H1 (cell line): ENCODE data around the gene SNTG2. TPM values are rescaled to one million over a fixed set of nuclear protein-coding genes. Genes with fewer than 3 reads are reported as not detected.

Source experiments
- CTCF ChIA-PET: fragments of 300-600 bp; sonication (Branson Sonifier 250); formaldehyde crosslinking; loops from one replicate; lab custom pipeline; 2021; ENCODE audit not compliant: partially characterized antibody; lab: Charles Lee
- POLR2A ChIA-PET: fragments of 300-600 bp; sonication (Branson Sonifier 250); formaldehyde crosslinking; loops from one replicate; lab custom pipeline; 2021; ENCODE audit warnings: inconsistent platforms; ENCODE audit not compliant: partially characterized antibody; lab: Charles Lee
- DNase-seq, 2 experiments: peaks; one replicate each; pipeline versions ENCODE4 v3.0.0 to v3.0.0-alpha.2; 2010 to 2022; ENCODE audit warnings: low spot score in 2 of 2, low read depth in 1 of 2, mixed read lengths in 1 of 2
- FAIRE-seq: peaks from 2 replicates; lab custom pipeline; 2011; peaks lifted over from hg19 to GRCh38; lab: Jason Lieb, UNC
- H2AFZ ChIP-seq: 2 replicates; pipeline ENCODE4 v1.8.1; 2012; ENCODE audit warnings: low read length, inconsistent platforms
- H2AK5ac ChIP-seq: 2 replicates; pipeline ENCODE4 v1.6.1; 2013; ENCODE audit warnings: low read depth, low read length
- H2BK120ac ChIP-seq: replicated peaks from 2 replicates; pipeline ENCODE3; 2013; ENCODE audit warnings: low read depth, low read length, inconsistent platforms
- H2BK12ac ChIP-seq: 2 replicates; pipeline ENCODE4 v1.6.1; 2013; ENCODE audit warnings: low read depth, low read length
- H2BK15ac ChIP-seq: 2 replicates; pipeline ENCODE4 v1.6.1; 2013; ENCODE audit warnings: low read length
- H2BK20ac ChIP-seq: 2 replicates; pipeline ENCODE4 v1.6.1; 2013; ENCODE audit warnings: low read length
- H2BK5ac ChIP-seq: 2 replicates; pipeline ENCODE4 v1.6.1; 2013; ENCODE audit warnings: low read depth, low read length
- H3K14ac ChIP-seq: 2 replicates; pipeline ENCODE4 v1.6.1; 2013; ENCODE audit warnings: inconsistent platforms; ENCODE audit not compliant: insufficient read length
- H3K18ac ChIP-seq: 2 replicates; pipeline ENCODE4 v1.6.1; 2013; ENCODE audit warnings: low read length; ENCODE audit errors: extremely low read depth
- H3K23ac ChIP-seq: 2 replicates; pipeline ENCODE4 v1.6.1; 2013; ENCODE audit warnings: inconsistent platforms; ENCODE audit not compliant: insufficient read length
- H3K23me2 ChIP-seq: 2 replicates; pipeline ENCODE4 v1.6.1; 2013; ENCODE audit warnings: low read depth, low read length
- H3K27ac ChIP-seq: 2 replicates; pipeline ENCODE4 v1.6.1; 2011; ENCODE audit warnings: low read depth, low read length, inconsistent platforms
- H3K27me3 ChIP-seq, 4 experiments: replicated peaks in 1 of 4; 1 replicate in 1 of 4; 2 replicates in 3 of 4; pipeline versions ENCODE4 v1.6.1 to v1.8.1; 2011 to 2013; ENCODE audit warnings: low read length in 3 of 4, mild to moderate bottlenecking in 3 of 4, inconsistent platforms in 2 of 4, mixed read lengths in 2 of 4, moderate library complexity in 1 of 4; ENCODE audit not compliant: control insufficient read depth in 3 of 4, insufficient read depth in 3 of 4; ENCODE audit errors: extremely low read depth in 1 of 4
- H3K36me3 ChIP-seq, 4 experiments: 2 replicates each; pipeline versions ENCODE4 v1.6.1 to v1.8.1; 2011 to 2013; ENCODE audit warnings: mild to moderate bottlenecking in 4 of 4, low read length in 3 of 4, moderate library complexity in 2 of 4, control low read depth in 1 of 4, inconsistent platforms in 1 of 4; ENCODE audit not compliant: insufficient read depth in 4 of 4, control insufficient read depth in 2 of 4
- H3K4ac ChIP-seq: replicated peaks from 2 replicates; pipeline ENCODE3; 2013; ENCODE audit warnings: low read length, low read depth, mixed read lengths, inconsistent platforms; ENCODE audit not compliant: insufficient read length
- H3K4me1 ChIP-seq, 4 experiments: replicated peaks in 1 of 4; 1 replicate in 1 of 4; 2 replicates in 3 of 4; pipeline versions ENCODE4 v1.6.1 to v1.8.1; 2011 to 2013; ENCODE audit warnings: low read length in 3 of 4, inconsistent platforms in 2 of 4, mixed read lengths in 1 of 4; ENCODE audit not compliant: insufficient read depth in 4 of 4, control insufficient read depth in 3 of 4
- H3K4me2 ChIP-seq, 2 experiments: 2 replicates each; pipeline versions ENCODE4 v1.6.1 to v1.8.1; 2011 to 2013; ENCODE audit warnings: low read depth in 2 of 2, low read length in 2 of 2, control low read depth in 1 of 2, inconsistent platforms in 1 of 2, mild to moderate bottlenecking in 1 of 2; ENCODE audit not compliant: insufficient read depth in 1 of 2
- H3K4me3 ChIP-seq, 4 experiments: fragments of 200-600, 300-600 bp in 1 of 4; sonication (generic), shearing (Covaris generic), sonication (Bioruptor Twin) in 1 of 4; 2 replicates each; pipeline versions ENCODE4 v1.5.1 to v1.8.1; 2011 to 2016; ENCODE audit warnings: low read length in 4 of 4, low read depth in 3 of 4, control low read depth in 2 of 4, inconsistent platforms in 2 of 4, mild to moderate bottlenecking in 2 of 4, mixed read lengths in 1 of 4, moderate library complexity in 1 of 4; ENCODE audit not compliant: insufficient read depth in 2 of 4; ENCODE audit errors: extremely low read depth in 1 of 4
- H3K56ac ChIP-seq: replicated peaks from 2 replicates; pipeline ENCODE3; 2013; ENCODE audit warnings: low read depth, mild to moderate bottlenecking, mixed read lengths, low read length, inconsistent platforms; ENCODE audit not compliant: insufficient read length
- H3K79me1 ChIP-seq: 2 replicates; pipeline ENCODE4 v1.6.1; 2013; ENCODE audit warnings: low read depth, low read length, control low read depth
- H3K79me2 ChIP-seq, 2 experiments: 2 replicates each; pipeline versions ENCODE4 v1.6.1 to v1.8.1; 2012 to 2013; ENCODE audit warnings: low read length in 2 of 2, mild to moderate bottlenecking in 2 of 2, inconsistent platforms in 1 of 2; ENCODE audit not compliant: insufficient read depth in 2 of 2, control insufficient read depth in 1 of 2
- H3K9ac ChIP-seq, 4 experiments: replicated peaks in 1 of 4; 1 replicate in 1 of 4; 2 replicates in 3 of 4; pipeline versions ENCODE4 v1.6.1 to v1.8.1; 2011 to 2013; ENCODE audit warnings: low read depth in 3 of 4, low read length in 3 of 4, control low read depth in 2 of 4, mild to moderate bottlenecking in 2 of 4, moderate library complexity in 2 of 4, inconsistent platforms in 1 of 4; ENCODE audit errors: extremely low read depth in 1 of 4
- H3K9me3 ChIP-seq, 2 experiments: 2 replicates each; pipeline versions ENCODE4 v1.6.1 to v1.8.1; 2012 to 2013; ENCODE audit warnings: mild to moderate bottlenecking in 2 of 2, moderate library complexity in 2 of 2, control low read depth in 1 of 2, inconsistent platforms in 1 of 2, low read depth in 1 of 2, low read length in 1 of 2, mixed read lengths in 1 of 2; ENCODE audit not compliant: insufficient read depth in 2 of 2
- H4K20me1 ChIP-seq, 2 experiments: replicated peaks in 1 of 2; 2 replicates each; pipeline versions ENCODE3 to v1.8.1; 2011 to 2013; ENCODE audit warnings: inconsistent platforms in 2 of 2, low read length in 2 of 2, mild to moderate bottlenecking in 1 of 2; ENCODE audit not compliant: insufficient read depth in 2 of 2, control insufficient read depth in 1 of 2
- H4K5ac ChIP-seq: 2 replicates; pipeline ENCODE4 v1.6.1; 2013; ENCODE audit warnings: low read length, low read depth, mixed read lengths, inconsistent platforms; ENCODE audit not compliant: insufficient read length
- H4K8ac ChIP-seq: 2 replicates; pipeline ENCODE4 v1.8.0; 2013; ENCODE audit warnings: mild to moderate bottlenecking, moderate library complexity, low read length, inconsistent platforms; ENCODE audit not compliant: insufficient read depth; ENCODE audit errors: extremely low read depth
- H4K91ac ChIP-seq: replicated peaks from 2 replicates; pipeline ENCODE3; 2013; ENCODE audit warnings: low read length, mixed read lengths, inconsistent platforms; ENCODE audit not compliant: insufficient read length
- CTBP2 ChIP-seq: IDR thresholded peaks from 2 replicates; pipeline ENCODE4 v1.7.0; 2011; ENCODE audit warnings: borderline replicate concordance, mild to moderate bottlenecking, moderate library complexity, mixed read lengths, low read length; ENCODE audit not compliant: insufficient read depth, insufficient read length
- RNF2 ChIP-seq: fragments of 200-900, 300-1000 bp; sonication (generic); IDR thresholded peaks from 2 replicates; pipeline ENCODE4 v1.7.1; 2016; ENCODE audit warnings: borderline replicate concordance, low read depth, mild to moderate bottlenecking, antibody characterized with exemption, low read length; ENCODE audit not compliant: poor library complexity, severe bottlenecking; ENCODE audit errors: missing control alignments
- WGBS, 2 experiments: shearing (Covaris generic) in 1 of 2; methylation state at CpG; one replicate each; pipeline versions ENCODE4 v1.1.6 to v1.1.7; 2013 to 2015; ENCODE audit warnings: low lambda C conversion rate in 2 of 2, mixed read lengths in 2 of 2, inconsistent platforms in 1 of 2, low coverage in 1 of 2, missing lambda C conversion rate in 1 of 2; ENCODE audit not compliant: insufficient replicate concordance in 2 of 2, insufficient coverage in 1 of 2, insufficient read length in 1 of 2; ENCODE audit errors: extremely low coverage in 1 of 2, missing lambda C conversion rate in 1 of 2; 5-methylcytosine and 5-hydroxymethylcytosine counted together
- polyA plus RNA-seq, 7 experiments: library from polyadenylated mRNA; depleted of rRNA in 3 of 7; stranded (reverse) in 5 of 7; unstranded in 2 of 7; fragments of >200 nt in 5 of 7; fragments of 200-250 nt in 2 of 7; gene quantifications; 1 replicate in 5 of 7; 2 replicates in 1 of 7; 4 replicates in 1 of 7; pipeline versions ENCODE4 v1.2.1 to v1.2.3, GENCODE V29; 2011 to 2013; ENCODE audit warnings: missing spikeins in 2 of 7, mixed read lengths in 2 of 7
- total RNA-seq: library from RNA; stranded (reverse); fragmentation: NEBNext Ultra II Directional; extraction: Animal tissue kit (Norgen Biotek cat#: 25700); gene quantifications from 2 replicates; pipeline ENCODE4 v1.2.1, GENCODE V29; 2021

The SNTG2 gene
- total and polyA plus RNA-seq, 2 of the 8 experiments (the other 6 are each of a cell fraction or from before 2014, with no cell fraction given) = 6.6 to 18.1 TPM

- peaks cover 0 to 3% of the 10 kb centered on the region in 2 experiments for H4K20me1 ChIP-seq
- no peak overlapping the region for H2BK120ac ChIP-seq
- FAIRE-seq (no peak), DNase-seq (no peak)
- no peak overlapping the region for H3K14ac ChIP-seq
- no peak overlapping the region for H4K5ac ChIP-seq
- no peak overlapping the region for H3K4ac ChIP-seq
- no peaks in the 10 kb centered on the region for H3K4me1 ChIP-seq
- H3K56ac ChIP-seq = no peak overlapping the region
- no peak overlapping the region for H2BK20ac ChIP-seq
- ChIA-PET CTCF (interaction anchor here (1.1 to 1.4 kb wide), 2 partner anchors 138 to 148 kb away, joined by 3 read pairs; no protein-coding TSS in a partner anchor), POLR2A (interaction anchor here (1.1 to 1.2 kb wide), 2 partner anchors 18 to 151 kb away, joined by 5 read pairs; no protein-coding TSS in a partner anchor)
- H3K9me3 ChIP-seq = no peaks in the 10 kb centered on the region
- no peak overlapping the region for H2AK5ac ChIP-seq
- H4K8ac ChIP-seq = peak overlapping the region; percentile 21; the same call in 1 of the 2 replicates
- no peak for TF ChIP-seq RNF2
- TF ChIP-seq CTBP2 = no peak
- no peaks in the 10 kb centered on the region; a peak in 1 of 8 replicates for H3K36me3 ChIP-seq
- no peak overlapping the region for H2BK15ac ChIP-seq
- no peaks in the 10 kb centered on the region for H3K79me2 ChIP-seq
- H3K4me3 ChIP-seq = no peak overlapping the region
- no peak overlapping the region for H3K9ac ChIP-seq
- no peaks in the 10 kb centered on the region; a peak in 1 of 7 replicates for H3K27me3 ChIP-seq
- H3K23me2 ChIP-seq = peaks cover 5% of the 10 kb centered on the region; the same call in 1 of the 2 replicates
- no peak overlapping the region for H3K4me2 ChIP-seq
- H4K91ac ChIP-seq = no peak overlapping the region
- 86% methylated on average over 20 of the region's 21 CpGs; no CpG with 5 or more reads in 1 of the 2 experiments for WGBS, 2 experiments
- H3K18ac ChIP-seq = no peak overlapping the region
- no peak overlapping the region for H2BK12ac ChIP-seq
- peaks cover 4% of the 10 kb centered on the region; the same call in 1 of the 2 replicates for H3K79me1 ChIP-seq
- H3K23ac ChIP-seq = no peak overlapping the region
- no peak overlapping the region for H3K27ac ChIP-seq
- no peak overlapping the region for H2BK5ac ChIP-seq
- no peak overlapping the region for H2AFZ ChIP-seq
Measured at GRCh38 chr2:1283020-1283801, 332.6 kb downstream of the SNTG2 start.
